ENCODE measurements around the gene RAB4A.

GRCh38 chr1:229264487-229264886 lies 6.4 kb upstream of the RAB4A start:
- no peak for TF ChIP-seq CTCF (IDR thresholded peaks at IDR 0.05; ENCODE audit: insufficient read depth, low read length)
- no peak for TF ChIP-seq REST (IDR thresholded peaks at IDR 0.05; ENCODE audit: insufficient replicate concordance, low read depth)
- no peak for TF ChIP-seq POLR2AphosphoS5 (IDR thresholded peaks at IDR 0.05; ENCODE audit: low read depth)
